Measurements from ENCODE around the gene FAM3C. TPM values are rescaled to one million over a fixed set of nuclear protein-coding genes. Genes with fewer than 3 reads are reported as not detected.

The FAM3C gene
- total and polyA plus RNA-seq, 2 of the 4 experiments (the other 2 are of a cell fraction), result 11.5 to 45.8 TPM

DNA sequence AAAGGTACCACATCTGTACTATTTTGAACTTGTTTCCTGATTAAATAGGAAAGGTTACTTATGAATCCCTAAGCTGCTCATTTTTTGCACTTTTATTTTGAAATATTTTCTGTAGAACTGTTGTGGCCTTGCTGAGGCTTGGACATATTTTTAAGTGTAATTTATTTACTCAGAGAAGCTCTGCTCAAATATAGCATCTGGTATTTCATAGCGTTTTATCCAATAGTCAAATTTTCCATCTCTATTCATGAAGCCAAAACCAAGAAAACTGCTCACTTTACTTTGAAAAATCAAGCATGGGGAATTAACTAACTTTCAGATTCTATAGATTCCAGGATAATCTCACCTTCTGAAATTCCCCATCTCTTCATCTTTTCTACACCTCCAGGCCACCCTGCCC lies 6.6 kb upstream of the FAM3C start:
- Histone ChIP-seq H2BK120ac (ENCODE audit: low read depth, low read length) (no peak overlapping the region), H4K20me1 (ENCODE audit: insufficient read depth, low read length) (no peaks in the 10 kb centered on the region), H2BK15ac (ENCODE audit: low read depth, low read length) (no peak overlapping the region), H3K14ac (replicated peaks; ENCODE audit: low read depth, low read length) (no peak overlapping the region), H3K23ac (ENCODE audit: low read depth, low read length) (no peak overlapping the region), H2AFZ (replicated peaks; ENCODE audit: low read length, poor library complexity) (no peak overlapping the region), H2AK5ac (ENCODE audit: low read depth, low read length) (no peak overlapping the region), H3K4ac (ENCODE audit: low read depth, low read length) (no peak overlapping the region), H4K91ac (ENCODE audit: insufficient read depth, low read depth, low read length) (no peak overlapping the region), H3K36me3 (ENCODE audit: control insufficient read depth, insufficient read depth, low read length) (no peaks in the 10 kb centered on the region), H4K8ac (ENCODE audit: low read depth in 2 of 2, low read length in 2 of 2) (no peak overlapping the region), H3K4me1 (ENCODE audit: control insufficient read depth, insufficient read depth, low read length) (no peaks in the 10 kb centered on the region), H3K4me2 (ENCODE audit: low read depth, low read length) (no peak overlapping the region), H3K9ac (ENCODE audit: low read depth, low read length) (no peak overlapping the region), H3K79me1 (ENCODE audit: low read depth in 1 of 2, low read length in 2 of 2) (no peaks in the 10 kb centered on the region), H3K18ac (ENCODE audit: low read depth, low read length) (no peak overlapping the region), H4K5ac (ENCODE audit: low read depth, low read length) (no peak overlapping the region), H2AK9ac (replicated peaks; ENCODE audit: low read depth, low read length, poor library complexity) (no peak overlapping the region), H3K4me3 (ENCODE audit: insufficient read depth, low read depth, low read length) (no peak overlapping the region), H3K9me3 (ENCODE audit: control insufficient read depth, insufficient read depth, low read length) (no peaks in the 10 kb centered on the region), H3K56ac (ENCODE audit: extremely low read depth, insufficient read depth, low read length) (no peak overlapping the region), H3K9me1 (ENCODE audit: insufficient read depth, low read length) (no peaks in the 10 kb centered on the region), H3K27me3 (ENCODE audit: control insufficient read depth, insufficient read depth, low read length) (peaks cover 3% of the 10 kb centered on the region), H2BK20ac (ENCODE audit: low read depth, low read length) (no peak overlapping the region), H2BK5ac (ENCODE audit: low read depth, low read length, poor library complexity, severe bottlenecking) (no peak overlapping the region), H3K27ac (ENCODE audit: insufficient read depth, low read length) (no peak overlapping the region)
- TF ChIP-seq, protein P1, sequence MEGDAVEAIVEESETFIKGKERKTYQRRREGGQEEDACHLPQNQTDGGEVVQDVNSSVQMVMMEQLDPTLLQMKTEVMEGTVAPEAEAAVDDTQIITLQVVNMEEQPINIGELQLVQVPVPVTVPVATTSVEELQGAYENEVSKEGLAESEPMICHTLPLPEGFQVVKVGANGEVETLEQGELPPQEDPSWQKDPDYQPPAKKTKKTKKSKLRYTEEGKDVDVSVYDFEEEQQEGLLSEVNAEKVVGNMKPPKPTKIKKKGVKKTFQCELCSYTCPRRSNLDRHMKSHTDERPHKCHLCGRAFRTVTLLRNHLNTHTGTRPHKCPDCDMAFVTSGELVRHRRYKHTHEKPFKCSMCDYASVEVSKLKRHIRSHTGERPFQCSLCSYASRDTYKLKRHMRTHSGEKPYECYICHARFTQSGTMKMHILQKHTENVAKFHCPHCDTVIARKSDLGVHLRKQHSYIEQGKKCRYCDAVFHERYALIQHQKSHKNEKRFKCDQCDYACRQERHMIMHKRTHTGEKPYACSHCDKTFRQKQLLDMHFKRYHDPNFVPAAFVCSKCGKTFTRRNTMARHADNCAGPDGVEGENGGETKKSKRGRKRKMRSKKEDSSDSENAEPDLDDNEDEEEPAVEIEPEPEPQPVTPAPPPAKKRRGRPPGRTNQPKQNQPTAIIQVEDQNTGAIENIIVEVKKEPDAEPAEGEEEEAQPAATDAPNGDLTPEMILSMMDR (conservative IDR thresholded peaks at IDR 0.05; ENCODE audit: low read depth, low read length), result no peak
- TF ChIP-seq RFX5 (IDR thresholded peaks at IDR 0.05; ENCODE audit: low read depth, low read length) (no peak), NFE2L2 (IDR thresholded peaks at IDR 0.05; ENCODE audit: low read depth, low read length) (no peak), CEBPB (IDR thresholded peaks at IDR 0.05; ENCODE audit: low read depth, low read length) (no peak), RAD21 (IDR thresholded peaks at IDR 0.05; ENCODE audit: low read length) (no peak), MAZ (IDR thresholded peaks at IDR 0.05; ENCODE audit: borderline replicate concordance, low read depth, low read length) (no peak), MAFK (IDR thresholded peaks at IDR 0.05; ENCODE audit: low read depth, low read length) (no peak), CHD1 (IDR thresholded peaks at IDR 0.05; ENCODE audit: low read depth, low read length) (no peak), BHLHE40 (IDR thresholded peaks at IDR 0.05; ENCODE audit: low read depth, low read length) (no peak), MXI1 (IDR thresholded peaks at IDR 0.05; ENCODE audit: borderline replicate concordance, low read depth, low read length) (no peak), POLR2A (IDR thresholded peaks at IDR 0.05; ENCODE audit: low read depth, low read length) (no peak), RCOR1 (IDR thresholded peaks at IDR 0.05; ENCODE audit: insufficient replicate concordance, low read length) (no peak)
- TF ChIP-seq, protein P2, sequence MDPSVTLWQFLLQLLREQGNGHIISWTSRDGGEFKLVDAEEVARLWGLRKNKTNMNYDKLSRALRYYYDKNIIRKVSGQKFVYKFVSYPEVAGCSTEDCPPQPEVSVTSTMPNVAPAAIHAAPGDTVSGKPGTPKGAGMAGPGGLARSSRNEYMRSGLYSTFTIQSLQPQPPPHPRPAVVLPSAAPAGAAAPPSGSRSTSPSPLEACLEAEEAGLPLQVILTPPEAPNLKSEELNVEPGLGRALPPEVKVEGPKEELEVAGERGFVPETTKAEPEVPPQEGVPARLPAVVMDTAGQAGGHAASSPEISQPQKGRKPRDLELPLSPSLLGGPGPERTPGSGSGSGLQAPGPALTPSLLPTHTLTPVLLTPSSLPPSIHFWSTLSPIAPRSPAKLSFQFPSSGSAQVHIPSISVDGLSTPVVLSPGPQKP (IDR thresholded peaks at IDR 0.05; ENCODE audit: borderline replicate concordance, low read depth, low read length), result no peak
- TF ChIP-seq, protein P3, sequence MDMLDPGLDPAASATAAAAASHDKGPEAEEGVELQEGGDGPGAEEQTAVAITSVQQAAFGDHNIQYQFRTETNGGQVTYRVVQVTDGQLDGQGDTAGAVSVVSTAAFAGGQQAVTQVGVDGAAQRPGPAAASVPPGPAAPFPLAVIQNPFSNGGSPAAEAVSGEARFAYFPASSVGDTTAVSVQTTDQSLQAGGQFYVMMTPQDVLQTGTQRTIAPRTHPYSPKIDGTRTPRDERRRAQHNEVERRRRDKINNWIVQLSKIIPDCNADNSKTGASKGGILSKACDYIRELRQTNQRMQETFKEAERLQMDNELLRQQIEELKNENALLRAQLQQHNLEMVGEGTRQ (IDR thresholded peaks at IDR 0.05; ENCODE audit: low read depth, low read length), result no peak
- no CpG with 5 or more reads among the region's 1 CpG for WGBS, 2 experiments (ENCODE audit: extremely low coverage in 2 of 2, insufficient read length in 1 of 2)
- ATAC-seq (ENCODE audit: low read depth) (no peak), DNase-seq (no peak)
- intact Hi-C loops (cut with micrococcal nuclease) (no loop called here), in situ Hi-C loops (cut with MboI; ENCODE audit: low sequenced_read_pairs) (no loop called here), dilution Hi-C loops (cut with HindIII; ENCODE audit: low sequenced_read_pairs, unreplicated experiment) (no loop called here)
- ChIA-PET CTCF (interaction anchor here (1.1 kb wide), 1 partner anchor 35 kb away, joined by 3 read pairs; no protein-coding TSS in a partner anchor), POLR2A (ENCODE audit: unreplicated experiment) (no interaction called here)
- no TSS peak for BruUV-seq (replicated peaks)

Data from IMR-90 (cell line).